ENCODE measurements around the gene ZBTB16. TPM values are rescaled to one million over a fixed set of nuclear protein-coding genes. Genes with fewer than 3 reads are reported as not detected.

Gene ZBTB16
- total RNA-seq, 1 experiment from 2014 or later, result not detected

- Histone ChIP-seq H3K9me3 (replicated peaks) (no peaks in the 10 kb centered on the region), H3K27me3 (no peaks in the 10 kb centered on the region; the same call in 1 of the 2 replicates), H3K27ac (no peak overlapping the region), H3K4me1 (no peaks in the 10 kb centered on the region), H3K36me3 (no peaks in the 10 kb centered on the region), H3K4me3 (no peak overlapping the region)
- DNase-seq, result no peak
Observed at GRCh38 chr11:114232400-114233059, 173.0 kb downstream of the ZBTB16 start.

- H3K4me1 ChIP-seq, result no peaks in the 10 kb centered on the region
- DNase-seq, result no peak
Observed at GRCh38 chr11:114233755-114234154, 174.2 kb downstream of the ZBTB16 start.

GRCh38 chr11:114236829-114237228 lies 177.3 kb downstream of the ZBTB16 start:
- Histone ChIP-seq H3K4me1 (no peaks in the 10 kb centered on the region), H3K36me3 (no peaks in the 10 kb centered on the region), H3K27ac (no peak overlapping the region), H3K9me3 (replicated peaks) (no peaks in the 10 kb centered on the region), H3K27me3 (no peaks in the 10 kb centered on the region; the same call in 1 of the 2 replicates), H3K4me3 (no peak overlapping the region)
- DNase-seq, result no peak

More at GRCh38 chr11:114233755-114234154, 174.2 kb downstream of the ZBTB16 start:
- no peak overlapping the region for H3K4me3 ChIP-seq
- no peaks in the 10 kb centered on the region for H3K36me3 ChIP-seq
- H3K9me3 ChIP-seq (replicated peaks), result no peaks in the 10 kb centered on the region
- no peaks in the 10 kb centered on the region; the same call in 1 of the 2 replicates for H3K27me3 ChIP-seq
- H3K27ac ChIP-seq, result no peak overlapping the region

GRCh38 chr11:114237321-114238280 lies 178.1 kb downstream of the ZBTB16 start:
- Histone ChIP-seq H3K4me3 (no peak overlapping the region), H3K4me1 (no peaks in the 10 kb centered on the region), H3K27ac (no peak overlapping the region), H3K36me3 (no peaks in the 10 kb centered on the region), H3K27me3 (no peaks in the 10 kb centered on the region; the same call in 1 of the 2 replicates), H3K9me3 (replicated peaks) (no peaks in the 10 kb centered on the region)
- no peak for DNase-seq

- no peaks in the 10 kb centered on the region for H3K36me3 ChIP-seq
- no peaks in the 10 kb centered on the region; the same call in 1 of the 2 replicates for H3K27me3 ChIP-seq
- no peaks in the 10 kb centered on the region for H3K4me1 ChIP-seq
- DNase-seq, result no peak
- no peaks in the 10 kb centered on the region for H3K9me3 ChIP-seq (replicated peaks)
- H3K4me3 ChIP-seq, result no peak overlapping the region
- H3K27ac ChIP-seq, result no peak overlapping the region
Observed at GRCh38 chr11:114239753-114240161, 180.2 kb downstream of the ZBTB16 start.

GRCh38 chr11:114242032-114242431 lies 182.5 kb downstream of the ZBTB16 start:
- no peak for DNase-seq

GRCh38 chr11:114243461-114244372 lies 184.2 kb downstream of the ZBTB16 start:
- Histone ChIP-seq H3K4me1 (no peaks in the 10 kb centered on the region), H3K27me3 (no peaks in the 10 kb centered on the region; the same call in 1 of the 2 replicates), H3K27ac (no peak overlapping the region), H3K4me3 (no peak overlapping the region), H3K9me3 (replicated peaks) (no peaks in the 10 kb centered on the region), H3K36me3 (no peaks in the 10 kb centered on the region)
- no peak for DNase-seq

More at GRCh38 chr11:114242032-114242431, 182.5 kb downstream of the ZBTB16 start:
- Histone ChIP-seq H3K9me3 (replicated peaks) (no peaks in the 10 kb centered on the region), H3K4me3 (no peak overlapping the region), H3K36me3 (no peaks in the 10 kb centered on the region), H3K27me3 (no peaks in the 10 kb centered on the region; the same call in 1 of the 2 replicates), H3K27ac (no peak overlapping the region), H3K4me1 (no peaks in the 10 kb centered on the region)

GRCh38 chr11:114244726-114245394 lies 185.3 kb downstream of the ZBTB16 start:
- no peaks in the 10 kb centered on the region; the same call in 1 of the 2 replicates for H3K27me3 ChIP-seq
- H3K27ac ChIP-seq, result no peak overlapping the region
- H3K4me1 ChIP-seq, result no peaks in the 10 kb centered on the region
- no peaks in the 10 kb centered on the region for H3K36me3 ChIP-seq
- H3K4me3 ChIP-seq, result no peak overlapping the region
- DNase-seq, result no peak
- no peaks in the 10 kb centered on the region for H3K9me3 ChIP-seq (replicated peaks)

GRCh38 chr11:114246321-114247069 lies 187.0 kb downstream of the ZBTB16 start:
- Histone ChIP-seq H3K27me3 (no peaks in the 10 kb centered on the region; the same call in 1 of the 2 replicates), H3K27ac (no peak overlapping the region), H3K9me3 (replicated peaks) (no peaks in the 10 kb centered on the region), H3K36me3 (no peaks in the 10 kb centered on the region), H3K4me1 (no peaks in the 10 kb centered on the region), H3K4me3 (no peak overlapping the region)
- no peak for DNase-seq

GRCh38 chr11:114247070-114247789 lies 187.7 kb downstream of the ZBTB16 start:
- H3K36me3 ChIP-seq, result no peaks in the 10 kb centered on the region
- no peak overlapping the region for H3K4me3 ChIP-seq
- H3K9me3 ChIP-seq (replicated peaks), result no peaks in the 10 kb centered on the region
- H3K27me3 ChIP-seq, result no peaks in the 10 kb centered on the region; the same call in 1 of the 2 replicates
- no peaks in the 10 kb centered on the region for H3K4me1 ChIP-seq
- no peak for DNase-seq
- no peak overlapping the region for H3K27ac ChIP-seq

- no peaks in the 10 kb centered on the region for H3K9me3 ChIP-seq (replicated peaks)
- no peaks in the 10 kb centered on the region for H3K36me3 ChIP-seq
- DNase-seq, result no peak
- H3K4me3 ChIP-seq, result no peak overlapping the region
- H3K27me3 ChIP-seq, result no peaks in the 10 kb centered on the region
- H3K4me1 ChIP-seq, result no peaks in the 10 kb centered on the region
- no peak overlapping the region for H3K27ac ChIP-seq
Observed at GRCh38 chr11:114250180-114250579, 190.7 kb downstream of the ZBTB16 start.

- DNase-seq, result no peak
- no peaks in the 10 kb centered on the region for H3K4me1 ChIP-seq
- no peaks in the 10 kb centered on the region for H3K9me3 ChIP-seq (replicated peaks)
- no peak overlapping the region for H3K27ac ChIP-seq
- no peaks in the 10 kb centered on the region for H3K36me3 ChIP-seq
- H3K4me3 ChIP-seq, result no peak overlapping the region
- no peaks in the 10 kb centered on the region for H3K27me3 ChIP-seq
Observed at GRCh38 chr11:114250993-114251814, 191.7 kb downstream of the ZBTB16 start.

Data from SJCRH30 (cell line).